Vagina (tissue), 2 donors: ENCODE data around the gene NXPH4.
A peak's percentile ranks its signal among the peaks of the same experiment; 100 is the strongest.

Source experiments
- CTCF ChIP-seq, 3 experiments: fragments of 450-650 bp in 2 of 3; fragments of 200-600 bp in 1 of 3; sonication (generic) in 1 of 3; IDR thresholded peaks; one replicate each; pipeline ENCODE4 v1.5.1; 2017 to 2019; ENCODE audit warnings: antibody characterized with exemption in 3 of 3, mild to moderate bottlenecking in 2 of 3, moderate library complexity in 2 of 3
- POLR2A ChIP-seq, 2 donors: fragments of 450-650 bp; IDR thresholded peaks; one replicate each; pipeline ENCODE4 v1.6.1; 2017; ENCODE audit warnings: antibody characterized with exemption in 2 of 2, mild to moderate bottlenecking in 2 of 2, moderate library complexity in 2 of 2
- POLR2AphosphoS5 ChIP-seq, 2 donors: sonication (generic); formaldehyde crosslinking; IDR thresholded peaks; one replicate each; pipeline ENCODE4 v1.9.0; 2017; ENCODE audit warnings: antibody characterized with exemption in 2 of 2, mild to moderate bottlenecking in 2 of 2, low read depth in 1 of 2; ENCODE audit not compliant: insufficient read depth in 1 of 2

- TF ChIP-seq CTCF (IDR thresholded peaks at IDR 0.05) (no peak), POLR2A (IDR thresholded peaks at IDR 0.05) (no peak), POLR2AphosphoS5 (IDR thresholded peaks at IDR 0.05; ENCODE audit: insufficient read depth in 1 of 2, low read depth in 1 of 2) (peak in 1 of 2 donors; percentile 19)
Observed at GRCh38 chr12:57209916-57210315, 6.7 kb upstream of the NXPH4 start.
